H1 (cell line): ENCODE measurements around the gene BAZ1B. TPM values are rescaled to one million over a fixed set of nuclear protein-coding genes. Genes with fewer than 3 reads are reported as not detected.

ENCODE experiments used
- CTCF ChIA-PET: fragments of 300-600 bp; sonication (Branson Sonifier 250); formaldehyde crosslinking; loops from one replicate; lab custom pipeline; 2021; ENCODE audit not compliant: partially characterized antibody; lab: Charles Lee
- POLR2A ChIA-PET: fragments of 300-600 bp; sonication (Branson Sonifier 250); formaldehyde crosslinking; loops from one replicate; lab custom pipeline; 2021; ENCODE audit warnings: inconsistent platforms; ENCODE audit not compliant: partially characterized antibody; lab: Charles Lee
- DNase-seq, 2 experiments: peaks; one replicate each; pipeline versions ENCODE4 v3.0.0 to v3.0.0-alpha.2; 2010 to 2022; ENCODE audit warnings: low spot score in 2 of 2, low read depth in 1 of 2, mixed read lengths in 1 of 2
- FAIRE-seq: peaks from 2 replicates; lab custom pipeline; 2011; peaks lifted over from hg19 to GRCh38; lab: Jason Lieb, UNC
- H2AFZ ChIP-seq: 2 replicates; pipeline ENCODE4 v1.8.1; 2012; ENCODE audit warnings: low read length, inconsistent platforms
- H2AK5ac ChIP-seq: 2 replicates; pipeline ENCODE4 v1.6.1; 2013; ENCODE audit warnings: low read depth, low read length
- H2BK120ac ChIP-seq: replicated peaks from 2 replicates; pipeline ENCODE3; 2013; ENCODE audit warnings: low read depth, low read length, inconsistent platforms
- H2BK12ac ChIP-seq: 2 replicates; pipeline ENCODE4 v1.6.1; 2013; ENCODE audit warnings: low read depth, low read length
- H2BK15ac ChIP-seq: 2 replicates; pipeline ENCODE4 v1.6.1; 2013; ENCODE audit warnings: low read length
- H2BK20ac ChIP-seq: 2 replicates; pipeline ENCODE4 v1.6.1; 2013; ENCODE audit warnings: low read length
- H2BK5ac ChIP-seq: 2 replicates; pipeline ENCODE4 v1.6.1; 2013; ENCODE audit warnings: low read depth, low read length
- H3K14ac ChIP-seq: 2 replicates; pipeline ENCODE4 v1.6.1; 2013; ENCODE audit warnings: inconsistent platforms; ENCODE audit not compliant: insufficient read length
- H3K18ac ChIP-seq: 2 replicates; pipeline ENCODE4 v1.6.1; 2013; ENCODE audit warnings: low read length; ENCODE audit errors: extremely low read depth
- H3K23ac ChIP-seq: 2 replicates; pipeline ENCODE4 v1.6.1; 2013; ENCODE audit warnings: inconsistent platforms; ENCODE audit not compliant: insufficient read length
- H3K23me2 ChIP-seq: 2 replicates; pipeline ENCODE4 v1.6.1; 2013; ENCODE audit warnings: low read depth, low read length
- H3K27ac ChIP-seq: 2 replicates; pipeline ENCODE4 v1.6.1; 2011; ENCODE audit warnings: low read depth, low read length, inconsistent platforms
- H3K27me3 ChIP-seq, 4 experiments: replicated peaks in 1 of 4; 1 replicate in 1 of 4; 2 replicates in 3 of 4; pipeline versions ENCODE4 v1.6.1 to v1.8.1; 2011 to 2013; ENCODE audit warnings: low read length in 3 of 4, mild to moderate bottlenecking in 3 of 4, inconsistent platforms in 2 of 4, mixed read lengths in 2 of 4, moderate library complexity in 1 of 4; ENCODE audit not compliant: control insufficient read depth in 3 of 4, insufficient read depth in 3 of 4; ENCODE audit errors: extremely low read depth in 1 of 4
- H3K36me3 ChIP-seq, 4 experiments: 2 replicates each; pipeline versions ENCODE4 v1.6.1 to v1.8.1; 2011 to 2013; ENCODE audit warnings: mild to moderate bottlenecking in 4 of 4, low read length in 3 of 4, moderate library complexity in 2 of 4, control low read depth in 1 of 4, inconsistent platforms in 1 of 4; ENCODE audit not compliant: insufficient read depth in 4 of 4, control insufficient read depth in 2 of 4
- H3K4ac ChIP-seq: replicated peaks from 2 replicates; pipeline ENCODE3; 2013; ENCODE audit warnings: low read length, low read depth, mixed read lengths, inconsistent platforms; ENCODE audit not compliant: insufficient read length
- H3K4me1 ChIP-seq, 4 experiments: replicated peaks in 1 of 4; 1 replicate in 1 of 4; 2 replicates in 3 of 4; pipeline versions ENCODE4 v1.6.1 to v1.8.1; 2011 to 2013; ENCODE audit warnings: low read length in 3 of 4, inconsistent platforms in 2 of 4, mixed read lengths in 1 of 4; ENCODE audit not compliant: insufficient read depth in 4 of 4, control insufficient read depth in 3 of 4
- H3K4me2 ChIP-seq, 2 experiments: 2 replicates each; pipeline versions ENCODE4 v1.6.1 to v1.8.1; 2011 to 2013; ENCODE audit warnings: low read depth in 2 of 2, low read length in 2 of 2, control low read depth in 1 of 2, inconsistent platforms in 1 of 2, mild to moderate bottlenecking in 1 of 2; ENCODE audit not compliant: insufficient read depth in 1 of 2
- H3K4me3 ChIP-seq, 4 experiments: fragments of 200-600, 300-600 bp in 1 of 4; sonication (generic), shearing (Covaris generic), sonication (Bioruptor Twin) in 1 of 4; 2 replicates each; pipeline versions ENCODE4 v1.5.1 to v1.8.1; 2011 to 2016; ENCODE audit warnings: low read length in 4 of 4, low read depth in 3 of 4, control low read depth in 2 of 4, inconsistent platforms in 2 of 4, mild to moderate bottlenecking in 2 of 4, mixed read lengths in 1 of 4, moderate library complexity in 1 of 4; ENCODE audit not compliant: insufficient read depth in 2 of 4; ENCODE audit errors: extremely low read depth in 1 of 4
- H3K56ac ChIP-seq: replicated peaks from 2 replicates; pipeline ENCODE3; 2013; ENCODE audit warnings: low read depth, mild to moderate bottlenecking, mixed read lengths, low read length, inconsistent platforms; ENCODE audit not compliant: insufficient read length
- H3K79me1 ChIP-seq: 2 replicates; pipeline ENCODE4 v1.6.1; 2013; ENCODE audit warnings: low read depth, low read length, control low read depth
- H3K79me2 ChIP-seq, 2 experiments: 2 replicates each; pipeline versions ENCODE4 v1.6.1 to v1.8.1; 2012 to 2013; ENCODE audit warnings: low read length in 2 of 2, mild to moderate bottlenecking in 2 of 2, inconsistent platforms in 1 of 2; ENCODE audit not compliant: insufficient read depth in 2 of 2, control insufficient read depth in 1 of 2
- H3K9ac ChIP-seq, 4 experiments: replicated peaks in 1 of 4; 1 replicate in 1 of 4; 2 replicates in 3 of 4; pipeline versions ENCODE4 v1.6.1 to v1.8.1; 2011 to 2013; ENCODE audit warnings: low read depth in 3 of 4, low read length in 3 of 4, control low read depth in 2 of 4, mild to moderate bottlenecking in 2 of 4, moderate library complexity in 2 of 4, inconsistent platforms in 1 of 4; ENCODE audit errors: extremely low read depth in 1 of 4
- H3K9me3 ChIP-seq, 2 experiments: 2 replicates each; pipeline versions ENCODE4 v1.6.1 to v1.8.1; 2012 to 2013; ENCODE audit warnings: mild to moderate bottlenecking in 2 of 2, moderate library complexity in 2 of 2, control low read depth in 1 of 2, inconsistent platforms in 1 of 2, low read depth in 1 of 2, low read length in 1 of 2, mixed read lengths in 1 of 2; ENCODE audit not compliant: insufficient read depth in 2 of 2
- H4K20me1 ChIP-seq, 2 experiments: replicated peaks in 1 of 2; 2 replicates each; pipeline versions ENCODE3 to v1.8.1; 2011 to 2013; ENCODE audit warnings: inconsistent platforms in 2 of 2, low read length in 2 of 2, mild to moderate bottlenecking in 1 of 2; ENCODE audit not compliant: insufficient read depth in 2 of 2, control insufficient read depth in 1 of 2
- H4K5ac ChIP-seq: 2 replicates; pipeline ENCODE4 v1.6.1; 2013; ENCODE audit warnings: low read length, low read depth, mixed read lengths, inconsistent platforms; ENCODE audit not compliant: insufficient read length
- H4K8ac ChIP-seq: 2 replicates; pipeline ENCODE4 v1.8.0; 2013; ENCODE audit warnings: mild to moderate bottlenecking, moderate library complexity, low read length, inconsistent platforms; ENCODE audit not compliant: insufficient read depth; ENCODE audit errors: extremely low read depth
- H4K91ac ChIP-seq: replicated peaks from 2 replicates; pipeline ENCODE3; 2013; ENCODE audit warnings: low read length, mixed read lengths, inconsistent platforms; ENCODE audit not compliant: insufficient read length
- CEBPB ChIP-seq: IDR thresholded peaks from 2 replicates; pipeline ENCODE4 v1.6.1; 2012; ENCODE audit warnings: low read depth, low read length
- CHD1 ChIP-seq: IDR thresholded peaks from 2 replicates; pipeline ENCODE4 v1.6.1; 2012; ENCODE audit warnings: low read depth, low read length, improper control_type of control experiment
- CHD2 ChIP-seq: IDR thresholded peaks from 2 replicates; pipeline ENCODE4 v1.6.1; 2012; ENCODE audit warnings: low read length, improper control_type of control experiment
- E2F6 ChIP-seq: IDR thresholded peaks from 2 replicates; pipeline ENCODE4 v1.6.1; 2012; ENCODE audit warnings: inconsistent platforms
- EP300 ChIP-seq, 2 experiments: IDR thresholded peaks; 1 replicate in 1 of 2; 2 replicates in 1 of 2; pipeline ENCODE4 v1.6.1; 2011 to 2012; ENCODE audit warnings: low read depth in 2 of 2, low read length in 2 of 2, mild to moderate bottlenecking in 2 of 2, borderline replicate concordance in 1 of 2, inconsistent platforms in 1 of 2, moderate library complexity in 1 of 2
- KDM5A ChIP-seq: fragments of 200-600 bp; IDR thresholded peaks from 2 replicates; pipeline ENCODE4 v1.7.1; 2012; ENCODE audit warnings: mild to moderate bottlenecking, low read length, inconsistent platforms, mixed read lengths
- MAX ChIP-seq: IDR thresholded peaks from 2 replicates; pipeline ENCODE4 v1.6.1; 2012; ENCODE audit warnings: inconsistent platforms
- RAD21 ChIP-seq, 2 experiments: IDR thresholded peaks in 1 of 2; conservative IDR thresholded peaks in 1 of 2; 2 replicates each; pipeline ENCODE4 v1.6.1; 2011; ENCODE audit warnings: low read depth in 2 of 2, low read length in 2 of 2, improper control_type of control experiment in 1 of 2, inconsistent platforms in 1 of 2, mild to moderate bottlenecking in 1 of 2, moderate library complexity in 1 of 2
- SIN3A ChIP-seq, 2 experiments: IDR thresholded peaks in 1 of 2; conservative IDR thresholded peaks in 1 of 2; 2 replicates each; pipeline ENCODE4 v1.6.1; 2011 to 2012; ENCODE audit warnings: low read length in 2 of 2, improper control_type of control experiment in 1 of 2, low read depth in 1 of 2, mild to moderate bottlenecking in 1 of 2
- SIRT6 ChIP-seq: IDR thresholded peaks from one replicate; pipeline ENCODE4 v1.7.1; 2012; ENCODE audit warnings: low read length, inconsistent platforms
- SRF ChIP-seq: IDR thresholded peaks from 2 replicates; pipeline ENCODE4 v1.6.1; 2011; ENCODE audit warnings: mild to moderate bottlenecking, low read depth, low read length, moderate library complexity
- TAF1 ChIP-seq: IDR thresholded peaks from 2 replicates; pipeline ENCODE4 v1.6.1; 2011; ENCODE audit warnings: mild to moderate bottlenecking, low read depth, low read length
- TAF7 ChIP-seq: optimal IDR thresholded peaks from 2 replicates; pipeline ENCODE3; 2011; ENCODE audit warnings: low read depth, mild to moderate bottlenecking, inconsistent platforms, low read length, moderate library complexity, borderline replicate concordance
- WGBS, 2 experiments: shearing (Covaris generic) in 1 of 2; methylation state at CpG; one replicate each; pipeline versions ENCODE4 v1.1.6 to v1.1.7; 2013 to 2015; ENCODE audit warnings: low lambda C conversion rate in 2 of 2, mixed read lengths in 2 of 2, inconsistent platforms in 1 of 2, low coverage in 1 of 2, missing lambda C conversion rate in 1 of 2; ENCODE audit not compliant: insufficient replicate concordance in 2 of 2, insufficient coverage in 1 of 2, insufficient read length in 1 of 2; ENCODE audit errors: extremely low coverage in 1 of 2, missing lambda C conversion rate in 1 of 2; 5-methylcytosine and 5-hydroxymethylcytosine counted together
- polyA plus RNA-seq, 7 experiments: library from polyadenylated mRNA; depleted of rRNA in 3 of 7; stranded (reverse) in 5 of 7; unstranded in 2 of 7; fragments of >200 nt in 5 of 7; fragments of 200-250 nt in 2 of 7; gene quantifications; 1 replicate in 5 of 7; 2 replicates in 1 of 7; 4 replicates in 1 of 7; pipeline versions ENCODE4 v1.2.1 to v1.2.3, GENCODE V29; 2011 to 2013; ENCODE audit warnings: missing spikeins in 2 of 7, mixed read lengths in 2 of 7
- total RNA-seq: library from RNA; stranded (reverse); fragmentation: NEBNext Ultra II Directional; extraction: Animal tissue kit (Norgen Biotek cat#: 25700); gene quantifications from 2 replicates; pipeline ENCODE4 v1.2.1, GENCODE V29; 2021

The BAZ1B gene
- total and polyA plus RNA-seq, 2 of the 8 experiments (the other 6 are each of a cell fraction or from before 2014, with no cell fraction given): 21.0 to 86.8 TPM

DNA sequence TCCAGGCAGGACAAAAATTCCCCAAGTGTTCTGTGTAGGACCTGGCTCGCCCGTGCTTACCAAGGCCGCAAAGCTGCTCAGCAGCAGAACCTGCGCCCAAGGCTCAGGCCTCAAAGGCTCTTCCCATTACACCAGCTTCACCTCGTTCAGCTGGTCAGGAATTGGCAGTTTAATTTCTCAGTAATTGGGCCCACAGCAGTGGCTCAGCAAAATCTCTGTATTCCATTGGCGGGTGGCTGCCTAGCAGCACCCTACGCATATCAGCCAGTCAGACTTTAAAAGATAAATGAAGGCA is 82.7 kb downstream of the BAZ1B start:
- Histone ChIP-seq H3K23ac (no peak overlapping the region), H3K4me2 (no peak overlapping the region), H3K4ac (no peak overlapping the region), H3K23me2 (no peaks in the 10 kb centered on the region), H2AFZ (no peak overlapping the region), H3K18ac (no peak overlapping the region), H3K56ac (no peak overlapping the region), H3K4me3 (no peak overlapping the region), H2BK15ac (no peak overlapping the region), H4K8ac (no peak overlapping the region), H3K4me1 (peaks cover 0 to 2% (median 0%) of the 10 kb centered on the region in 4 experiments; a peak in 3 of 7 replicates), H2BK5ac (no peak overlapping the region; the same call in 1 of the 2 replicates), H3K14ac (no peak overlapping the region), H3K79me2 (no peaks in the 10 kb centered on the region), H3K79me1 (no peaks in the 10 kb centered on the region), H4K20me1 (peaks cover 5 to 9% of the 10 kb centered on the region in 2 experiments), H3K27ac (no peak overlapping the region), H3K9me3 (peaks cover 0 to 9% of the 10 kb centered on the region in 2 experiments; a peak in 2 of 4 replicates), H2BK12ac (no peak overlapping the region), H3K27me3 (peaks cover 8 to 14% (median 13%) of the 10 kb centered on the region in 4 experiments), H2BK120ac (no peak overlapping the region), H2AK5ac (no peak overlapping the region), H4K5ac (no peak overlapping the region), H3K9ac (no peak overlapping the region), H2BK20ac (no peak overlapping the region), H3K36me3 (peaks cover 25 to 50% (median 32%) of the 10 kb centered on the region in 4 experiments), H4K91ac (no peak overlapping the region)
- DNase-seq (no peak), FAIRE-seq (no peak)
- CTCF ChIA-PET: interaction anchor here (5.1 kb wide), 1 partner anchor 13 kb away, joined by 24 read pairs; no protein-coding TSS in a partner anchor
- TF ChIP-seq CHD2 (no peak), E2F6 (no peak), EP300 (IDR thresholded peaks at IDR 0.05; ENCODE audit: borderline replicate concordance in 1 of 2, low read depth in 2 of 2, low read length in 2 of 2) (no peak), SIRT6 (no peak), TAF7 (no peak), SIN3A (conservative IDR thresholded peaks at IDR 0.05 in 1 of 2, IDR thresholded peaks at IDR 0.05 in 1 of 2; ENCODE audit: low read depth in 1 of 2, low read length in 2 of 2) (no peak), MAX (no peak), RAD21 (IDR thresholded peaks at IDR 0.05 in 1 of 2, conservative IDR thresholded peaks at IDR 0.05 in 1 of 2; ENCODE audit: low read depth in 2 of 2, low read length in 2 of 2) (no peak), SRF (no peak), CHD1 (no peak), TAF1 (no peak), KDM5A (no peak), CEBPB (no peak)
- POLR2A ChIA-PET: interaction anchor here (0.8 to 1.8 kb wide), 3 partner anchors 8 to 131 kb away, joined by 3 to 6 read pairs (median 3); partner anchors contain the start of gene NSUN5
- 93% methylated on average over 7 of the region's 7 CpGs; no CpG with 5 or more reads in 1 of the 2 experiments for WGBS, 2 experiments
